Endothelial cell of umbilical vein (primary cell): ENCODE data around the gene RPS25. TPM values are rescaled to one million over a fixed set of nuclear protein-coding genes. Genes with fewer than 3 reads are reported as not detected.

Experiments used
- BruUV-seq: library from RNA; stranded (reverse); fragments of 400-500 nt; replicated peaks from 2 replicates; lab custom pipeline; 2021; lab: Mats Ljungman, UMichigan
- CTCF ChIA-PET: fragments of 300-600, 350-600 bp; sonication (Branson Sonifier 250); formaldehyde crosslinking; loops from one replicate; lab custom pipeline; 2021; ENCODE audit warnings: antibody characterized with exemption, inconsistent platforms; lab: Charles Lee
- POLR2A ChIA-PET: fragments of 300-600, 350-600 bp; sonication (Branson Sonifier 250); formaldehyde crosslinking; loops from one replicate; lab custom pipeline; 2021; ENCODE audit warnings: antibody characterized with exemption, inconsistent platforms; lab: Charles Lee
- DNase-seq: peaks from one replicate; pipeline ENCODE4 v3.0.0-alpha.2; 2011; ENCODE audit warnings: low read depth, low spot score
- FAIRE-seq: peaks from 2 replicates; lab custom pipeline; 2011; peaks lifted over from hg19 to GRCh38; lab: Jason Lieb, UNC
- H2AFZ ChIP-seq: 2 replicates; pipeline ENCODE4 v1.6.0; 2012; ENCODE audit warnings: low read depth, low read length, control low read depth, inconsistent platforms
- H3K27ac ChIP-seq: 2 replicates; pipeline ENCODE4 v1.5.1; 2011; ENCODE audit warnings: low read depth, mild to moderate bottlenecking, control low read depth, low read length, moderate library complexity; ENCODE audit not compliant: insufficient read depth
- H3K27me3 ChIP-seq, 2 experiments: 2 replicates each; pipeline versions ENCODE4 v1.6.0 to v1.6.1; 2011; ENCODE audit warnings: low read length in 2 of 2, mixed read lengths in 1 of 2; ENCODE audit not compliant: control insufficient read depth in 2 of 2, insufficient read depth in 2 of 2
- H3K36me3 ChIP-seq, 2 experiments: 2 replicates in 1 of 2; 3 replicates in 1 of 2; pipeline ENCODE4 v1.5.1; 2011; ENCODE audit warnings: low read length in 2 of 2, mild to moderate bottlenecking in 1 of 2, moderate library complexity in 1 of 2; ENCODE audit not compliant: control insufficient read depth in 2 of 2, insufficient read depth in 2 of 2; ENCODE audit errors: extremely low read depth in 1 of 2
- H3K4me1 ChIP-seq: 3 replicates; pipeline ENCODE4 v1.5.1; 2011; ENCODE audit warnings: mild to moderate bottlenecking, low read length; ENCODE audit not compliant: control insufficient read depth, insufficient read depth; ENCODE audit errors: extremely low read depth
- H3K4me2 ChIP-seq: 2 replicates; pipeline ENCODE4 v1.6.1; 2011; ENCODE audit warnings: low read length, control low read depth, mixed read lengths; ENCODE audit not compliant: insufficient read depth
- H3K4me3 ChIP-seq, 3 experiments: fragments of 200-600 bp in 1 of 3; sonication (generic), shearing (Covaris generic) in 1 of 3; replicated peaks in 1 of 3; 2 replicates each; pipeline ENCODE4 v1.5.1; 2011 to 2016; ENCODE audit warnings: control low read depth in 3 of 3, low read length in 3 of 3, mild to moderate bottlenecking in 2 of 3, inconsistent platforms in 1 of 3, low read depth in 1 of 3, moderate library complexity in 1 of 3; ENCODE audit not compliant: insufficient read depth in 1 of 3
- H3K79me2 ChIP-seq: 2 replicates; pipeline ENCODE4 v1.6.0; 2012; ENCODE audit warnings: low read length, inconsistent platforms; ENCODE audit not compliant: control insufficient read depth, insufficient read depth
- H3K9ac ChIP-seq: replicated peaks from 2 replicates; pipeline ENCODE3; 2011; ENCODE audit warnings: low read length, control low read depth; ENCODE audit not compliant: insufficient read depth; ENCODE audit errors: extremely low read depth
- H3K9me1 ChIP-seq: replicated peaks from 3 replicates; pipeline ENCODE4 v1.6.0; 2011; ENCODE audit warnings: mild to moderate bottlenecking, low read length; ENCODE audit not compliant: control insufficient read depth, insufficient read depth; ENCODE audit errors: extremely low read depth
- H3K9me3 ChIP-seq: replicated peaks from 2 replicates; pipeline ENCODE4 v1.5.1; 2012; ENCODE audit warnings: low read length, inconsistent platforms; ENCODE audit not compliant: control insufficient read depth, insufficient read depth
- H4K20me1 ChIP-seq: replicated peaks from 2 replicates; pipeline ENCODE3; 2011; ENCODE audit warnings: mild to moderate bottlenecking, low read length; ENCODE audit not compliant: control insufficient read depth, insufficient read depth; ENCODE audit errors: extremely low read depth
- FOS ChIP-seq: IDR thresholded peaks from 2 replicates; pipeline ENCODE4 v1.6.1; 2011; ENCODE audit warnings: mild to moderate bottlenecking, low read length, moderate library complexity, borderline replicate concordance; ENCODE audit not compliant: insufficient read depth
- GATA2 ChIP-seq: IDR thresholded peaks from 2 replicates; pipeline ENCODE4 v1.7.0; 2011; ENCODE audit warnings: low read depth, mild to moderate bottlenecking, moderate library complexity, mixed read lengths, low read length; ENCODE audit not compliant: insufficient read length, insufficient read depth
- JUN ChIP-seq: IDR thresholded peaks from 2 replicates; pipeline ENCODE4 v1.6.1; 2011; ENCODE audit warnings: borderline replicate concordance, low read depth; ENCODE audit not compliant: insufficient read length, insufficient read depth
- MYC ChIP-seq: IDR thresholded peaks from one replicate; pipeline ENCODE4 v1.6.1; 2011; ENCODE audit warnings: mild to moderate bottlenecking, low read depth, low read length
- POLR2A ChIP-seq: IDR thresholded peaks from 2 replicates; pipeline ENCODE4 v1.6.1; 2012; ENCODE audit warnings: low read depth, mild to moderate bottlenecking, control low read depth, low read length
- dilution Hi-C: fragments of 300-500 bp; cut with MboI; formaldehyde crosslinking; loops from one replicate; pipeline ENCODE4 v1.15.0; 2019; ENCODE audit warnings: low sequenced_read_pairs; ENCODE audit not compliant: extremely low pct_ligation_motif_present
- intact Hi-C: fragments of 100-400 bp; cut with micrococcal nuclease; formaldehyde crosslinking; loops from one replicate; pipeline ENCODE4 v1.10.0; 2022
- polyA plus RNA-seq, 4 experiments: library from polyadenylated mRNA; depleted of rRNA in 3 of 4; stranded (reverse) in 3 of 4; unstranded in 1 of 4; fragments of >200 nt; gene quantifications; 2 replicates each; pipeline versions ENCODE4 v1.2.1 to v1.2.3, GENCODE V29; 2011 to 2012; ENCODE audit warnings: missing spikeins in 1 of 4
- total RNA-seq: library from RNA; stranded (reverse); gene quantifications from 2 replicates; pipeline ENCODE4 v1.2.3, GENCODE V29; 2021
- TF ChIP-seq, protein P1 (sequence below), 2 donors: IDR thresholded peaks; 1 replicate in 1 of 2; 2 replicates in 1 of 2; pipeline ENCODE4 v1.5.1; 2011; ENCODE audit warnings: low read length in 2 of 2, mild to moderate bottlenecking in 2 of 2, moderate library complexity in 2 of 2, control low read depth in 1 of 2, inconsistent platforms in 1 of 2, low read depth in 1 of 2; ENCODE audit not compliant: insufficient read depth in 1 of 2; ENCODE audit errors: extremely low read depth in 1 of 2
- TF ChIP-seq, protein P2 (sequence below): IDR thresholded peaks from 2 replicates; pipeline ENCODE4 v1.6.1; 2011; ENCODE audit not compliant: insufficient read depth, insufficient read length

Gene RPS25
- total and polyA plus RNA-seq, 2 donors (not counting 3 experiments of a cell fraction or from before 2014, with no cell fraction given) = 887 to 992 TPM

DNA sequence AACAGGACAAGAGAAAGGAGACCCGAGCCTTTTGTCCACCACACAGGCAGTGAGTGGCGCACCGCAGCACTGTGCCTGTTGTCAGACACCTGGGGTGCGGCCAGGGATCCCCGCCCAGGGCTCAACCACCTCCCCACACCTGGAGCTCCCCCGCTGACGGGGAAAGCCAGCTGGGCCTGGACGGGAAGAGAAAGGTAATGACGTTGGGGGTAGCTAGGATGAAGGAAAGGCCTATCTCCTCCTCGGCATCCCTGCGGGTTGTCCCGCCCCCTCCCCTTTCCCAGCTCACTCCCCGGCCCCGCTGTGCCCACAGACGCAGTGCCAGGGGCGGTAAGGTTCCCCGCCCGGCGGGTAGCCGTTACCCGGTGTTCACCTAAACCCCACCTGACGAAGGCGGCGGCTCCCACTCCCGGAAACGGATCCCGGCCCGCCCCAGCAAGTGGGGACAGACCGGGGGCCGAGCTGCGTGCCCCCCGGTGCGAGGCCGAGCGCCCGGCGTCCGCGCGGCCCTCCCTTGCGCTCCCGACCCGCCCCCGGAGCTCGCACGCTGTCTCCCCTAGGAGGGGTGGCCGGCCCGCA lies 38.4 kb upstream of the RPS25 start:
- Histone ChIP-seq H3K9me3 (no peaks in the 10 kb centered on the region), H3K4me3 (peak overlapping the region; percentile 23 to 72 (median 58)), H2AFZ (peak overlapping the region; percentile 52), H3K4me2 (peak overlapping the region; percentile 35), H3K36me3 (peaks cover 16 to 36% of the 10 kb centered on the region in 2 experiments), H4K20me1 (no peaks in the 10 kb centered on the region), H3K79me2 (peaks cover 19% of the 10 kb centered on the region), H3K27ac (peak overlapping the region; percentile 42), H3K9me1 (no peaks in the 10 kb centered on the region), H3K9ac (peak overlapping the region; percentile 85), H3K27me3 (no peaks in the 10 kb centered on the region), H3K4me1 (peaks cover 11% of the 10 kb centered on the region)
- no peak for FAIRE-seq
- TF ChIP-seq POLR2A (no peak), MYC (no peak), JUN (no peak), FOS (no peak), GATA2 (no peak)
- TF ChIP-seq, protein P1, sequence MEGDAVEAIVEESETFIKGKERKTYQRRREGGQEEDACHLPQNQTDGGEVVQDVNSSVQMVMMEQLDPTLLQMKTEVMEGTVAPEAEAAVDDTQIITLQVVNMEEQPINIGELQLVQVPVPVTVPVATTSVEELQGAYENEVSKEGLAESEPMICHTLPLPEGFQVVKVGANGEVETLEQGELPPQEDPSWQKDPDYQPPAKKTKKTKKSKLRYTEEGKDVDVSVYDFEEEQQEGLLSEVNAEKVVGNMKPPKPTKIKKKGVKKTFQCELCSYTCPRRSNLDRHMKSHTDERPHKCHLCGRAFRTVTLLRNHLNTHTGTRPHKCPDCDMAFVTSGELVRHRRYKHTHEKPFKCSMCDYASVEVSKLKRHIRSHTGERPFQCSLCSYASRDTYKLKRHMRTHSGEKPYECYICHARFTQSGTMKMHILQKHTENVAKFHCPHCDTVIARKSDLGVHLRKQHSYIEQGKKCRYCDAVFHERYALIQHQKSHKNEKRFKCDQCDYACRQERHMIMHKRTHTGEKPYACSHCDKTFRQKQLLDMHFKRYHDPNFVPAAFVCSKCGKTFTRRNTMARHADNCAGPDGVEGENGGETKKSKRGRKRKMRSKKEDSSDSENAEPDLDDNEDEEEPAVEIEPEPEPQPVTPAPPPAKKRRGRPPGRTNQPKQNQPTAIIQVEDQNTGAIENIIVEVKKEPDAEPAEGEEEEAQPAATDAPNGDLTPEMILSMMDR (IDR thresholded peaks at IDR 0.05; ENCODE audit: extremely low read depth in 1 of 2, insufficient read depth in 1 of 2, low read depth in 1 of 2, low read length in 2 of 2) = no peak
- TF ChIP-seq, protein P2, sequence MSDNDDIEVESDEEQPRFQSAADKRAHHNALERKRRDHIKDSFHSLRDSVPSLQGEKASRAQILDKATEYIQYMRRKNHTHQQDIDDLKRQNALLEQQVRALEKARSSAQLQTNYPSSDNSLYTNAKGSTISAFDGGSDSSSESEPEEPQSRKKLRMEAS = no peak
- POLR2A ChIA-PET = interaction anchor here (1.5 to 1.9 kb wide), 2 partner anchors 11 to 38 kb away, joined by 5 to 7 read pairs; partner anchors contain the start of gene VPS11
- CTCF ChIA-PET = interaction anchor here (0.8 to 3.5 kb wide), 6 partner anchors 9 to 47 kb away, joined by 3 to 29 read pairs (median 3); partner anchors contain the start of gene VPS11
- intact Hi-C loops (loop anchor here (2.0 to 5.0 kb wide), 3 partner anchors 59 to 140 kb away; partner anchors contain the start of genes BCL9L and CENATAC), dilution Hi-C loops (no loop called here)
- no peak for DNase-seq
- no TSS peak for BruUV-seq
